K562 (cell line): ENCODE results near the gene KLHDC10. TPM values are rescaled to one million over a fixed set of nuclear protein-coding genes. Genes with fewer than 3 reads are reported as not detected.

Experiments
- CTCFL ChIP-seq: IDR thresholded peaks from 2 replicates; pipeline ENCODE4 v1.6.1; 2011; ENCODE audit warnings: borderline replicate concordance, low read depth, mild to moderate bottlenecking, moderate library complexity, low read length; ENCODE audit not compliant: insufficient read depth, poor library complexity, severe bottlenecking
- DNMT1 ChIP-seq: fragments of 450-650 bp; IDR thresholded peaks from 2 replicates; pipeline ENCODE4 v1.6.1; 2016; ENCODE audit warnings: antibody characterized with exemption, mild to moderate bottlenecking
- KHSRP ChIP-seq: fragments of 450-650 bp; IDR thresholded peaks from 2 replicates; pipeline ENCODE4 v1.6.1; 2017
- MLLT1 ChIP-seq, 2 experiments: fragments of 450-650 bp; IDR thresholded peaks; 2 replicates each; pipeline ENCODE4 v1.6.1; 2016
- NEUROD1 ChIP-seq: fragments of 150-350 bp; IDR thresholded peaks from 2 replicates; pipeline ENCODE4 v1.6.1; 2014; ENCODE audit warnings: borderline replicate concordance, low read length, low read depth; ENCODE audit not compliant: partially characterized antibody
- RBM14 ChIP-seq: fragments of 200-400 bp; formaldehyde crosslinking; IDR thresholded peaks from 2 replicates; pipeline ENCODE4 v1.6.1; 2018; ENCODE audit warnings: low read depth, mild to moderate bottlenecking, low read length, moderate library complexity, borderline replicate concordance; ENCODE audit not compliant: insufficient read depth
- TEAD2 ChIP-seq: fragments of 450-650 bp; IDR thresholded peaks from 2 replicates; pipeline ENCODE4 v1.6.1; 2016; ENCODE audit warnings: missing genetic modification characterization, control low read depth, missing compliant biosample characterization
- polyA plus RNA-seq, 8 experiments: library from polyadenylated mRNA; depleted of rRNA in 4 of 8; stranded (reverse) in 5 of 8; unstranded in 3 of 8; fragments of >200 nt; fragmentation: Nextera tagmentation in 2 of 8; fragmentation: Illumina TruSeq in 1 of 8; extraction: Ambion mirVana in 2 of 8; extraction: Trizol in 1 of 8; gene quantifications; 2 replicates each; pipeline versions ENCODE4 v1.2.1 to v1.2.3, GENCODE V29; 2011 to 2014; ENCODE audit warnings: inconsistent platforms in 1 of 8, missing spikeins in 1 of 8
- total RNA-seq, 7 experiments: library from RNA; depleted of rRNA in 6 of 7; stranded (reverse); fragments of >200 nt in 6 of 7; fragmentation: Illumina TruSeq in 2 of 7; extraction: Trizol in 2 of 7; gene quantifications; 2 replicates each; pipeline versions ENCODE4 v1.2.1 to v1.2.3, GENCODE V29; 2011 to 2021; ENCODE audit warnings: low replicate concordance in 1 of 7
- TF ChIP-seq, protein P1 (sequence below): IDR thresholded peaks from 2 replicates; pipeline ENCODE4 v1.6.1; 2014; ENCODE audit warnings: antibody characterized with exemption
- TF ChIP-seq, protein P2 (sequence below): sonication (generic); formaldehyde crosslinking; IDR thresholded peaks from 2 replicates; pipeline ENCODE4 v1.8.1; 2023; ENCODE audit warnings: missing genetic modification reagents, mild to moderate bottlenecking, borderline replicate concordance

Gene KLHDC10
- total and polyA plus RNA-seq, 9 of the 15 experiments (the other 6 are each of a cell fraction or from before 2014, with no cell fraction given): 9.8 to 80.5 (median 31.4) TPM

GRCh38 chr7:130179631-130180030 is 109.3 kb downstream of the KLHDC10 start (continued):
- TF ChIP-seq, protein P1, sequence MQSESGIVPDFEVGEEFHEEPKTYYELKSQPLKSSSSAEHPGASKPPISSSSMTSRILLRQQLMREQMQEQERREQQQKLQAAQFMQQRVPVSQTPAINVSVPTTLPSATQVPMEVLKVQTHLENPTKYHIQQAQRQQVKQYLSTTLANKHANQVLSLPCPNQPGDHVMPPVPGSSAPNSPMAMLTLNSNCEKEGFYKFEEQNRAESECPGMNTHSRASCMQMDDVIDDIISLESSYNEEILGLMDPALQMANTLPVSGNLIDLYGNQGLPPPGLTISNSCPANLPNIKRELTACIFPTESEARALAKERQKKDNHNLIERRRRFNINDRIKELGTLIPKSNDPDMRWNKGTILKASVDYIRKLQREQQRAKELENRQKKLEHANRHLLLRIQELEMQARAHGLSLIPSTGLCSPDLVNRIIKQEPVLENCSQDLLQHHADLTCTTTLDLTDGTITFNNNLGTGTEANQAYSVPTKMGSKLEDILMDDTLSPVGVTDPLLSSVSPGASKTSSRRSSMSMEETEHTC: no peak
- TF ChIP-seq NEUROD1 (no peak), CTCFL (no peak), DNMT1 (no peak), RBM14 (no peak), TEAD2 (no peak), MLLT1 (IDR thresholded peaks at IDR 0.05) (no peak), KHSRP (no peak)
- TF ChIP-seq, protein P2, sequence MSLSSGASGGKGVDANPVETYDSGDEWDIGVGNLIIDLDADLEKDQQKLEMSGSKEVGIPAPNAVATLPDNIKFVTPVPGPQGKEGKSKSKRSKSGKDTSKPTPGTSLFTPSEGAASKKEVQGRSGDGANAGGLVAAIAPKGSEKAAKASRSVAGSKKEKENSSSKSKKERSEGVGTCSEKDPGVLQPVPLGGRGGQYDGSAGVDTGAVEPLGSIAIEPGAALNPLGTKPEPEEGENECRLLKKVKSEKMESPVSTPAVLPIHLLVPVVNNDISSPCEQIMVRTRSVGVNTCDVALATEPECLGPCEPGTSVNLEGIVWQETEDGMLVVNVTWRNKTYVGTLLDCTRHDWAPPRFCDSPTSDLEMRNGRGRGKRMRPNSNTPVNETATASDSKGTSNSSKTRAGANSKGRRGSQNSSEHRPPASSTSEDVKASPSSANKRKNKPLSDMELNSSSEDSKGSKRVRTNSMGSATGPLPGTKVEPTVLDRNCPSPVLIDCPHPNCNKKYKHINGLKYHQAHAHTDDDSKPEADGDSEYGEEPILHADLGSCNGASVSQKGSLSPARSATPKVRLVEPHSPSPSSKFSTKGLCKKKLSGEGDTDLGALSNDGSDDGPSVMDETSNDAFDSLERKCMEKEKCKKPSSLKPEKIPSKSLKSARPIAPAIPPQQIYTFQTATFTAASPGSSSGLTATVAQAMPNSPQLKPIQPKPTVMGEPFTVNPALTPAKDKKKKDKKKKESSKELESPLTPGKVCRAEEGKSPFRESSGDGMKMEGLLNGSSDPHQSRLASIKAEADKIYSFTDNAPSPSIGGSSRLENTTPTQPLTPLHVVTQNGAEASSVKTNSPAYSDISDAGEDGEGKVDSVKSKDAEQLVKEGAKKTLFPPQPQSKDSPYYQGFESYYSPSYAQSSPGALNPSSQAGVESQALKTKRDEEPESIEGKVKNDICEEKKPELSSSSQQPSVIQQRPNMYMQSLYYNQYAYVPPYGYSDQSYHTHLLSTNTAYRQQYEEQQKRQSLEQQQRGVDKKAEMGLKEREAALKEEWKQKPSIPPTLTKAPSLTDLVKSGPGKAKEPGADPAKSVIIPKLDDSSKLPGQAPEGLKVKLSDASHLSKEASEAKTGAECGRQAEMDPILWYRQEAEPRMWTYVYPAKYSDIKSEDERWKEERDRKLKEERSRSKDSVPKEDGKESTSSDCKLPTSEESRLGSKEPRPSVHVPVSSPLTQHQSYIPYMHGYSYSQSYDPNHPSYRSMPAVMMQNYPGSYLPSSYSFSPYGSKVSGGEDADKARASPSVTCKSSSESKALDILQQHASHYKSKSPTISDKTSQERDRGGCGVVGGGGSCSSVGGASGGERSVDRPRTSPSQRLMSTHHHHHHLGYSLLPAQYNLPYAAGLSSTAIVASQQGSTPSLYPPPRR (CRISPR knock-in tag): no peak
